GM21528 (cell line): ENCODE results near the gene DCDC1.
"Not testable (repeated sequence)": the region's sequence is repeated elsewhere in the genome, so short reads cannot be mapped to it uniquely, and the experiment has no call there.

Source experiments
- ATAC-seq: cut with Tn5 transposase; IDR thresholded peaks from one replicate; pipeline ENCODE4 v1.9.1; 2021; ENCODE audit warnings: mild to moderate bottlenecking, moderate library complexity; ENCODE audit not compliant: unreplicated experiment, low FRiP score

Gene DCDC1

GRCh38 chr11:31000381-31000780, 369.2 kb downstream of the DCDC1 start:
- ATAC-seq, result no peak

GRCh38 chr11:30992513-30992849, 377.1 kb downstream of the DCDC1 start:
- no peak for ATAC-seq

DNA sequence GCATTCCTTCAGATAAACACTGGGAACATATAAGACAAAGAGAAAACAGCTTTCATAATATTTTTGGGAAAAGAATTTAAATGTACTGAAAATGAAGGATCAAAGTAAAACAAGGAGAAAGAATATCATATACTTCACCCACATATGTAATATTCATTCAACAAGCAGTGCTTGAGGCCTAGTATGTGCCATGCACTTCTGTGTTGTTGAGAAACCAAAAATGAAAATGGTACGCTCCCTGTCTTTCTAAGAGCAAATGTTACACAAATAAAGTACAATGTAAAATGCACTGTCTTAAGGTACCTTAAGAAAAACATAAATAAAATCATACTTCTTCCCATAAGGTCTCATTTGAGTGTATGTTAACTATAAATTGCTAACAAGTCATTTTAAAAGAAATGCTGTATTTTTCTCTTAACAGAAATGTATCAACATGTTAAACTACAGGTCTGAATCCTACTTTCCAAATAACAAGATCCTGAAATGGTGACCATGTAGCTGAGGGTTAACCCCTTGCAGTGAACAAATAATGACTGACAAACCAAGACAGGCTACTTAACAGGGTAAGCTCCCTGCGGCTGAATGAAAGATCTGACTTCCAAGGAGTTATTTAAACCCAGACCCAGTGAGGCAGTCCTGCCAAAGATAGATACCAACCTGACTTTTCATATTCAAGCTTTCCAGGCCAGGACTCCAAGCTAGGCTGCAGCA, 377.6 kb downstream of the DCDC1 start:
- no peak for ATAC-seq

- no peak for ATAC-seq
These were observed 378.2 kb downstream of the DCDC1 start for GRCh38 chr11:30991376-30991775.

DNA sequence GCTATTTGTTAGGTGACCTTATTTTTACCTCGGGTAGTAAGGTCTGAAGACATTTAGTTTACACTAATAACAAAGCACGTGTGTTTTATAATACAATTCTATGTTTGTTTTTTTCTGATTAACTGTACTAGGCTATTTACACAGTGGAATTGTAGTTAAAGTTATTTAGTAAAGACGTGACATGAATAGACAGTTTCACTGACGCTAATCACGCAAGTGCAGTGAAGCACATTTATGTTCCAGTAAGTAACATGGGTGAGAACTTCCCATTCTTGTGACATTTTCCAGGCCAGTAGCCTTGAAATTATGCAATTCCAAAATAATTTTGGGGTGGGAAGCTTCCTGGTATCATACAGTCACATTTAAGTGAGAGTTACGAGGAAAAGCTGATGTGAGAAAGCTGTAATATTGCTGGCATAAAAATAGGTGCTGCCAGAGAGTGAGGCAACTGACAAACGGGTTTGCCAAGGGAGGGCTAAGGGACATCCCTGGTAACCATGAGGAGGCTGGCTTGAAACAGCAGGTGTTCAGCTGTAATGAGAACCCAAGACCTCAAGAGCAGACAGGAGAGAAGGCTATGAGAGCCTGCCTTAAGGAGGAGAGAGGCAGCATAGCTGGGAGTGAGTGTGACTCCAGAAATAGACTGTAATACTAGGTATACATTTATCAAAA, 378.8 kb downstream of the DCDC1 start:
- no peak for ATAC-seq

- no peak for ATAC-seq
These were observed 381.7 kb downstream of the DCDC1 start for GRCh38 chr11:30987819-30988218.

DNA sequence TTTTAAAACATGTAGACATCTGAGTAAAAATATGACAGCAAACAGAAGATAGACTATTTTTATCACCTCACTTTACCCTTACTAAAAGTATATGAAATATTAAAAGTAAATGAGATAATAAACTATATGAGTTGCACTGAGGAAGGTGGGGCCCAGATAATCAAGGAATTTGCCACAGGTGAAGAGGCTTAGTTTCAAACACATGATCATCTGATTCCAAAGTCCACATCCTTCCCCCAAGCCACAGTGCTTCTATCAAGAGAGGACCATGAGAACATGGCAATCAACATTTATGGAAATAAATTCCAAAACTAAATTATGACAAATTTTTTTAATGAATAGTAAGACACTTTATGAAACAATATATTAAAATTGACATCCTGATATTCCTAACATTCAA, 384.0 kb downstream of the DCDC1 start:
- no peak for ATAC-seq

GRCh38 chr11:30984827-30985226, 384.7 kb downstream of the DCDC1 start:
- no peak for ATAC-seq

DNA sequence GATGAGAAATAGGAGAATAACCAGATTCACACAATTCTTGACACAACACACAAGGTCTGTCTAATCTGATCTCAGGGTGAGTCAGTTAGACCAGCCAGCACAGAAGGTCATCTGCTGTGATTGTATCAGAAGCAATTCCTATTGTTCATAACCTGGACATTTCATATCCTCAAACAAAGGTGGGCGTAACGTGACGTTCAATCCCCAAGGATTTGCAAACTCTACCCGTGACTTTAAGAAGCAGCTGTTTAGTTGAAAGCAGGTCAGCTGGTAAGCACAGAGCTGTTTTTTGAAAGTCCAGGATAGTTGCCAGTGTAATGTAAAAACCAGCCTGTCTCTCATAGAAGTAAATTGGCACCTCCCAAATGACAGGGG, 385.1 kb downstream of the DCDC1 start:
- no peak for ATAC-seq

DNA sequence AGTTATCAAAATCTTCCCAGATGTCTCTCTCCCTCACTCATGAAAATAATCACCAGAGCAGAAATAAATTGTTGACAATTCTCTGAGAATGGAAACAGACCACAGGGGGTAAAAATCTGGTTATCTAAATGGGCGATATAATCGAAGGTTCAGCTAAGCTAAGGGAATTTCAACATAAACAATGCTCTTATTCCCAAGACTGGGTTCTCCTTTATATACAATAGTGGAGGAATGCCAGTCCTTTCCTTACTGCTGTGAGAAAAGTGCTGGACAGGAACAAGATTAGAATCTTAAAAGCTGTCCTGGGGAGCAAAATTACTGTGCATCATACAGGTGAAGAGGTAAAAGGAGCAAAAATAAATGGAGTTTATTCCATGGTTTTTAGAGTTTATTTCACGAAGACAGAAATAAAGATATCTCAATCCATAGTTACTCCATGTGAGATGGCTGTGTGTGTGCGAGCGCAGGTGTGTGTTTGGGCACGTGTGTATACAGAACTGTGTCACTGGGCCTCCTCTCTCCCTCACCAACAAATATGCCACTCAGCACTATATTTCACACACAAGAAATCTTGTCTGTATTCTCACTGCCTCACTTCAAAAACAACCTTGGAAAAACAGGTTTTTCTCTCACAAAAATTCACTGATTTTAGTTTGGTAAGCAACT, 385.6 kb downstream of the DCDC1 start:
- no peak for ATAC-seq

GRCh38 chr11:30983143-30983542, 386.4 kb downstream of the DCDC1 start:
- ATAC-seq, result no peak

DNA sequence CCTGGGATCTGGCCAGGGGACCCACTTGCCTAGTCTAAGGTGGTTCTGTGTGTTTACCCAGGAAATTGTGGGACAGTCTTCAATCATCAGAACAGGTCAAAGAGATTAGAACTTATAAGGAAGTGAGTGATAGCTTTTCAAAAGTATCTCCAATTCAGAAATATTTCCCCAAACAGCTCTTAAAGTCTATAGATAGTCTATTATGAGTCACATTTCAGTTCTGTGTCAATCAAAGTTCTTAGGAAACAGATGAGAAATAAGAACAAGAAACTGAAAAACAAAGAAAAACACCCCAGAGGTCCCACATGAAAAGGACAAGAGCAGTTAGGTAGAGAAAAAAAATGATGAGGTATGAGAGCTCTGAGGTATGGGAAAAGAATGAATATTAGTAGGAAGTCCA, 402.0 kb downstream of the DCDC1 start:
- no peak for ATAC-seq

DNA sequence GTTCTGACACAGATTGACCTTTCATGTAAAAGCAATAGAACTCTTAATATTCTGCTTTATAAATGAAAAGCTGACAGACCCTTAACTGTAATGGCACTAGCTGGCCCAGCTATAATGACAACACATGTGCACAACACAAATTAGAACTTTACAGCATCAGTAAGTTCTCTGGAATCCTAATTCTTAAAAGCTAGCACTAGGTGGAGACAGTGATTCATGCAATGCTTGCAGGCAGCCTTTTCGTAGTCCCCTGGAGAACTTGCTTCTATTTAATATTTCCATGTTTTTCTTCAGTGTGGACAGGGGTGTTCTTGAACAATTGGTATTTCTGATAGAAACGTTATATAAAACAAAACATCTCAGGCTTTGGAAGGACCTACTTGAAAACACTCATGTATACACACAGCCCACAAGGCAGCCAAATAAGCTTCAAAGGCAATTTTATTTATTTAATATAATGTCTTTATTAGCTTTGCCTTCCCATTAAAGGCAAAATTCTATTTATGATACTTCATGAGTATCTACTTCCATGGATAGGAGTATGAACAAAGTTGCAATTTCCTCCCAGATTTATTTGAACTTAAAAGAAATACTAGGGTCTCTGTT, 409.0 kb downstream of the DCDC1 start:
- no peak for ATAC-seq

GRCh38 chr11:30956751-30957150, 412.8 kb downstream of the DCDC1 start:
- no peak for ATAC-seq

DNA sequence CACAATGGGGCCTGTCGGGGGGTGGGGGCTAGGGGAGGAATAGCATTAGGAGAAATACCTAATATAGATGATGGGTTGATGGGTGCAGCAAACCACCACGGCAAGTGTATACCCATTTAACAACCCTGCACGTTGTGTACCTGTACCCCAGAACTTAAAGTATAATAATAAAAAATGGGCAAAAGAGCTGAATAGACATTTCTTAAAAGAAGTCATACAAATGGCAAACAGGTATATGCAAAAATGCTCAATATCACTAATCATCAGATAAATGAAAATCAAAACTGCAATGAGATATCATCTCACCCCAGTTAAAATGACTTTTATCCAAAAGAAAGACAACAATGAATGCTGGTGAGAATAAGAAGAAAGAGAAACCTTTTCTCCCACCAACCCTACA, 419.7 kb downstream of the DCDC1 start:
- no peak for ATAC-seq

DNA sequence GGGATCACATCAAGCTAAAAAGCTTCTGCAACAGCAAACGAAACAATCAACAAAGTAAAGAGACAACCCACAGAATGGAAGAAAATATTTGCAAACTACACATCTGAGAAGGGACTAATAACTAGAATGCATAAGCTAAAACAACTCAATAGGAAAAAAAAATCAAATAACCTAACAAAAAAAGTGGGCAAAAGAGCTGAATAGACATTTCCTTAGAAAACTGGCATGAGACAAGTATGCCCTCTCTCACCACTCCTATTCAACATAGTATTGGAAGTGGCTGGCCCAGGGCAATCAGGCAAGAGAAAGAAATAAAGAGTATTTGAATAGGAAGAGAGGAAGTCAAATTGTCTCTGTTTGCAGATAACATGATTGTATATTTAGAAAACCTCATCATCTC, 421.8 kb downstream of the DCDC1 start:
- not testable (repeated sequence) for ATAC-seq

DNA sequence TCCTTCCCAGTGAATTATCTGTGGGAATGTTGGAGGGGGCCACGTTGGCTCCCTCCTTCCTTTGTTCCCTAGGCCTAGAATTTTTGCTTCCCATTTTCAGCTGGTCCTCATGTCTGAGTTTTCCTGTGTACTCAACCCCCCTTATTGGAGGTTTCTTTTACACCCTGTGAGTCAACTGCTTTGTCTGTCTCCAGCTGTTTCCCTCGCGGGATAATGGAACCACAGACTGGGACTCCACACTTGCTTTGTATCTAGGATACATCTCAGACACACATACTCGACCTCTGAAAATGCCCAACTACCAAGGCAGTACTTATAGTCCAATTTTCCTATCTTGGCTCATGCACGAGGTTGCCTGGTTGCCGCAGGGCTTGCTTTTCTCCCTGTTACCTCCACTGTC, 430.7 kb downstream of the DCDC1 start:
- ATAC-seq, result no peak

DNA sequence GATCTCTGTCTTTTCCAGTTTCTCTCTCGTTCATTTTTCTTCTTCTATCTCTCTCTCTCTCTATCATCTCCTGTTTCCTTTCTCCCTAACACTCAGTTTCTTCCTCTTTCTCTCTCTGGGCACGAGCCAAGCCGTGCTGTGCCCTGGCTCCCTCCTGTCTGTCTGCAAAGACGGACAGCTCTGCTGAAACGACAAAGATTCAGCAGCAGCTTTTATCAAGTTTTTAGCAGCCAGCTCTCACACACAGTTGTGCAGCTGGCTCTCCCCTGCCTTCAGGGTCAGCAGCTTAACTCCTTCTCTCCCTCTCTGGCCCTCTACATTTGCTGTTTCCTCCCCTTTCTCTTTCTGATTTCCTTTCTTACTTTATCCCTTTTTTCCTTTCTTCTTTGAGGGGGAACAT, 431.4 kb downstream of the DCDC1 start:
- ATAC-seq, result no peak

DNA sequence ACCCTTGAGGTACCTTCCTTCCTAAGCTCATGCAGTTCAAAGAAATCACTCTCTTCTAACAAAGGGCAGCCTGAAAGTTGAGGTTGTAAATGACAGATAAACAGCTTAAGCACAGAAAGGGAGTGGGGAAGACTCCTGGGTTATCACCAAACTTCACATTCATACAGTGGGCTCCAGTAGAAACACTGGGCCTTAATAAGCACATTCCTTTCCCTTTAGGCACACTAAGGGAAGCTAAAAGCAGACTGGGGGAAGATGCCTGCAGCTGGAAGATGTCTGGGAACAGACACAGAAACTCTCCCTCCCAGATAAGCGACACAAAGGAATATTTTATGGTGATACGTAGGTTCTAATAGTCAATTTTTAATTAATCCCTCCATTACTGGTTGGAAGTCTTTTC, 433.0 kb downstream of the DCDC1 start:
- ATAC-seq, result no peak

DNA sequence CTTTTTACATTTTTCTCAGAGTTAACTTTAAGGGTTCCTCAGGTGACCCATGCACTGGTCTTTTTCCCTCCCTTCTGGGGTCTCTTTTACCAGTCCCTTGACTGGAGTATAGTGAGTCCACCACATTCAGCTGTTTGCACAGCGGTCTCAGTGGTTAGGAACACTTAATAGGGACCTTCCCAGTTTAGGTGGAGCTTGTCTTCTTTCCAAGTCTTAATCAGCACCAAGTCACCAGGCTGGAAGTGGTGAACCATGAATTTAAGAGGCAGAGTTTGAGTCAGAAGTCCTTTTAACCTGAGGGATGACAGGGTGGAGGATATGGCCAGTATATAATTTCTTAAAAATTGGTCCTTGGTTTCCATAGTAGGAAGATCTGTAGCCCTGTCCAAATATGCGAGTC, 433.7 kb downstream of the DCDC1 start:
- ATAC-seq, result no peak

- no peak for ATAC-seq
These were observed 443.4 kb downstream of the DCDC1 start for GRCh38 chr11:30926130-30926529.

DNA sequence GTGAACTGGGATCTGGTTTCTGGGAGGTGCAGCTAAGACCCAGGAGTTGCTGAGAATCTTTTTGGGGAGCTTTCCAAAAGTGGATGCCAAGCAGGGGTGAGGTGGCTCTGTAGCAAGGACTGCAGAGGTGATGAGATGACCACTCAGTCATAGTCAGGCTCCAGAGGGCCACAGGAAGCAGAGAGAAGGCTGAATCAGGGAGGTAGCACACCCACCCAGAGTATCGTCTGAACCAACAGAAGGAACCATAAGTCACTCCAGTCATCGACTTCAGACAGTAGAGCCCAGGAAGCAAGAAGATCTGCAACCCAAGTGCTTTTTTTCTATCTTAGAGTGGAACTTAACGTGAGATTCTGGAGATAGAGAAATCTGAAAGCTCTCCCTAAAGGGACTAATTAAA, 447.7 kb downstream of the DCDC1 start:
- ATAC-seq, result no peak
